GM19395 (cell line): ENCODE results near the gene MTMR3.

Experiments used
- ATAC-seq: cut with Tn5 transposase; IDR thresholded peaks from one replicate; pipeline ENCODE4 v1.9.1; 2021; ENCODE audit warnings: mild to moderate bottlenecking, moderate library complexity; ENCODE audit not compliant: unreplicated experiment

Gene MTMR3

GRCh38 chr22:29867851-29868250, 15.1 kb upstream of the MTMR3 start:
- no peak for ATAC-seq

GRCh38 chr22:29870574-29870973, 12.4 kb upstream of the MTMR3 start:
- no peak for ATAC-seq

GRCh38 chr22:29871684-29872083, 11.3 kb upstream of the MTMR3 start:
- ATAC-seq: no peak

- no peak for ATAC-seq
These were observed 10.7 kb upstream of the MTMR3 start for GRCh38 chr22:29872144-29872893.

GRCh38 chr22:29872989-29873388, 10.0 kb upstream of the MTMR3 start:
- no peak for ATAC-seq

GRCh38 chr22:29873943-29874342, 9.0 kb upstream of the MTMR3 start:
- ATAC-seq: no peak

- no peak for ATAC-seq
These were observed 5.4 kb upstream of the MTMR3 start for GRCh38 chr22:29877620-29878019.

GRCh38 chr22:29879753-29880152, 3.2 kb upstream of the MTMR3 start:
- no peak for ATAC-seq

- ATAC-seq: peak; percentile 62
These were observed 294 bp upstream of the MTMR3 start for GRCh38 chr22:29882716-29883044.

GRCh38 chr22:29883775-29884097, 762 bp downstream of the MTMR3 start:
- ATAC-seq: no peak

- no peak for ATAC-seq
These were observed 2.6 kb downstream of the MTMR3 start for GRCh38 chr22:29885610-29886009.

- no peak for ATAC-seq
These were observed 3.6 kb downstream of the MTMR3 start for GRCh38 chr22:29886596-29886995.

- ATAC-seq: no peak
These were observed 4.4 kb downstream of the MTMR3 start for GRCh38 chr22:29887358-29887757.

GRCh38 chr22:29890760-29891159, 7.8 kb downstream of the MTMR3 start:
- ATAC-seq: no peak

GRCh38 chr22:29892315-29893156, 9.6 kb downstream of the MTMR3 start:
- ATAC-seq: no peak

GRCh38 chr22:29901354-29901753, 18.4 kb downstream of the MTMR3 start:
- ATAC-seq: no peak

- no peak for ATAC-seq
These were observed 20.4 kb downstream of the MTMR3 start for GRCh38 chr22:29903371-29903770.

- no peak for ATAC-seq
These were observed 21.0 kb downstream of the MTMR3 start for GRCh38 chr22:29904020-29904419.

- no peak for ATAC-seq
These were observed 25.0 kb downstream of the MTMR3 start for GRCh38 chr22:29907753-29908515.

GRCh38 chr22:29912141-29912540, 29.2 kb downstream of the MTMR3 start:
- ATAC-seq: no peak

- no peak for ATAC-seq
These were observed 29.8 kb downstream of the MTMR3 start for GRCh38 chr22:29912605-29913398.
